HG03354 (cell line): ENCODE measurements around the gene FTO.

Experiments
- ATAC-seq: cut with Tn5 transposase; IDR thresholded peaks from one replicate; pipeline ENCODE4 v1.9.1; 2021; ENCODE audit warnings: mild to moderate bottlenecking; ENCODE audit not compliant: unreplicated experiment, poor library complexity, severe bottlenecking

The FTO gene

GRCh38 chr16:54200161-54200534 lies 496.2 kb downstream of the FTO start:
- no peak for ATAC-seq

- ATAC-seq = no peak
Measured at GRCh38 chr16:54200720-54201119, 496.8 kb downstream of the FTO start.

GRCh38 chr16:54201200-54201599 lies 497.2 kb downstream of the FTO start:
- ATAC-seq = no peak
